Stimulated activated memory B cell treated with anti-CD40 and anti-IgM and Interleukin-4, amounts not matched to agents 10 μg/mL and 1 μg/mL and 100 μg/mL, for 72 hours (primary cell): ENCODE data around the gene EPG5.

Experiments used
- ATAC-seq: fragments of 150-1000 bp; cut with Tn5 transposase; 2 replicates; pipeline ENCODE4 v1.10.0; 2021
- H3K27ac Mint-ChIP-seq: one replicate; pipeline ENCODE4 v1.8.0; 2022; ENCODE audit warnings: mild to moderate bottlenecking, mixed read lengths
- H3K27me3 Mint-ChIP-seq: one replicate; pipeline ENCODE4 v1.8.0; 2022; ENCODE audit warnings: mixed read lengths
- H3K36me3 Mint-ChIP-seq: one replicate; pipeline ENCODE4 v1.8.0; 2022; ENCODE audit warnings: mixed read lengths
- H3K4me1 Mint-ChIP-seq: one replicate; pipeline ENCODE4 v1.8.0; 2022; ENCODE audit warnings: mixed read lengths
- H3K4me3 Mint-ChIP-seq: one replicate; pipeline ENCODE4 v1.8.0; 2022; ENCODE audit warnings: mild to moderate bottlenecking, moderate library complexity, mixed read lengths
- H3K9me3 Mint-ChIP-seq: one replicate; pipeline ENCODE4 v1.8.0; 2022; ENCODE audit warnings: mixed read lengths

EPG5 gene

GRCh38 chr18:45876161-45876560 is 91.0 kb downstream of the EPG5 start:
- no peak overlapping the region for H3K27ac Mint-ChIP-seq
- peaks cover 12% of the 10 kb centered on the region for H3K9me3 Mint-ChIP-seq
- no peak overlapping the region for H3K4me3 Mint-ChIP-seq
- H3K36me3 Mint-ChIP-seq: peaks cover 78% of the 10 kb centered on the region
- H3K27me3 Mint-ChIP-seq: no peaks in the 10 kb centered on the region
- H3K4me1 Mint-ChIP-seq: peaks cover 39% of the 10 kb centered on the region
- ATAC-seq: no peak

- Mint-ChIP-seq H3K4me3 (peak overlapping the region; percentile 41), H3K4me1 (peaks cover 32% of the 10 kb centered on the region), H3K9me3 (peaks cover 12% of the 10 kb centered on the region), H3K36me3 (peaks cover 81% of the 10 kb centered on the region), H3K27me3 (no peaks in the 10 kb centered on the region), H3K27ac (peak overlapping the region; percentile 83)
- peak; percentile 97 for ATAC-seq
These were observed 92.5 kb downstream of the EPG5 start for GRCh38 chr18:45874491-45875184.

GRCh38 chr18:45871431-45872084 is 95.6 kb downstream of the EPG5 start:
- no peak overlapping the region for H3K27ac Mint-ChIP-seq
- peaks cover 12% of the 10 kb centered on the region for H3K9me3 Mint-ChIP-seq
- no peak overlapping the region for H3K4me3 Mint-ChIP-seq
- peaks cover 86% of the 10 kb centered on the region for H3K36me3 Mint-ChIP-seq
- H3K4me1 Mint-ChIP-seq: peaks cover 29% of the 10 kb centered on the region
- no peak for ATAC-seq
- no peaks in the 10 kb centered on the region for H3K27me3 Mint-ChIP-seq

GRCh38 chr18:45870419-45870818 is 96.7 kb downstream of the EPG5 start:
- Mint-ChIP-seq H3K27me3 (no peaks in the 10 kb centered on the region), H3K27ac (no peak overlapping the region)
- ATAC-seq: no peak

GRCh38 chr18:45865466-45865865 is 101.7 kb downstream of the EPG5 start:
- ATAC-seq: no peak
- Mint-ChIP-seq H3K36me3 (peaks cover 87% of the 10 kb centered on the region), H3K4me3 (no peak overlapping the region), H3K27me3 (no peaks in the 10 kb centered on the region), H3K9me3 (no peaks in the 10 kb centered on the region), H3K4me1 (no peaks in the 10 kb centered on the region), H3K27ac (no peak overlapping the region)

More at GRCh38 chr18:45870419-45870818, 96.7 kb downstream of the EPG5 start:
- peaks cover 11% of the 10 kb centered on the region for H3K9me3 Mint-ChIP-seq
- H3K4me1 Mint-ChIP-seq: peaks cover 26% of the 10 kb centered on the region
- H3K36me3 Mint-ChIP-seq: peaks cover 89% of the 10 kb centered on the region
- no peak overlapping the region for H3K4me3 Mint-ChIP-seq

- Mint-ChIP-seq H3K27me3 (no peaks in the 10 kb centered on the region), H3K9me3 (no peaks in the 10 kb centered on the region), H3K27ac (no peak overlapping the region), H3K4me3 (no peak overlapping the region), H3K4me1 (no peaks in the 10 kb centered on the region), H3K36me3 (peaks cover 87% of the 10 kb centered on the region)
- ATAC-seq: no peak
These were observed 103.0 kb downstream of the EPG5 start for GRCh38 chr18:45864081-45864480.

GRCh38 chr18:45863469-45863868 is 103.7 kb downstream of the EPG5 start:
- ATAC-seq: no peak
- H3K27ac Mint-ChIP-seq: no peak overlapping the region
- H3K27me3 Mint-ChIP-seq: no peaks in the 10 kb centered on the region
- H3K4me3 Mint-ChIP-seq: no peak overlapping the region
- no peaks in the 10 kb centered on the region for H3K9me3 Mint-ChIP-seq
- H3K4me1 Mint-ChIP-seq: no peaks in the 10 kb centered on the region
- peaks cover 90% of the 10 kb centered on the region for H3K36me3 Mint-ChIP-seq

- H3K9me3 Mint-ChIP-seq: no peaks in the 10 kb centered on the region
- H3K27me3 Mint-ChIP-seq: no peaks in the 10 kb centered on the region
- H3K27ac Mint-ChIP-seq: no peak overlapping the region
These were observed 105.2 kb downstream of the EPG5 start for GRCh38 chr18:45861926-45862325.

GRCh38 chr18:45860971-45861370 is 106.2 kb downstream of the EPG5 start:
- H3K9me3 Mint-ChIP-seq: no peaks in the 10 kb centered on the region

More at GRCh38 chr18:45861926-45862325, 105.2 kb downstream of the EPG5 start:
- H3K4me3 Mint-ChIP-seq: no peak overlapping the region
- peaks cover 81% of the 10 kb centered on the region for H3K36me3 Mint-ChIP-seq
- no peak for ATAC-seq
- H3K4me1 Mint-ChIP-seq: no peaks in the 10 kb centered on the region

GRCh38 chr18:45860492-45860891 is 106.6 kb downstream of the EPG5 start:
- H3K4me3 Mint-ChIP-seq: no peak overlapping the region
- ATAC-seq: no peak

More at GRCh38 chr18:45860971-45861370, 106.2 kb downstream of the EPG5 start:
- Mint-ChIP-seq H3K4me1 (no peaks in the 10 kb centered on the region), H3K4me3 (no peak overlapping the region), H3K27ac (no peak overlapping the region), H3K27me3 (no peaks in the 10 kb centered on the region), H3K36me3 (peaks cover 81% of the 10 kb centered on the region)
- no peak for ATAC-seq

GRCh38 chr18:45859334-45859733 is 107.8 kb downstream of the EPG5 start:
- Mint-ChIP-seq H3K9me3 (no peaks in the 10 kb centered on the region), H3K36me3 (peaks cover 78% of the 10 kb centered on the region), H3K27ac (no peak overlapping the region)

More at GRCh38 chr18:45860492-45860891, 106.6 kb downstream of the EPG5 start:
- H3K27ac Mint-ChIP-seq: no peak overlapping the region
- no peaks in the 10 kb centered on the region for H3K27me3 Mint-ChIP-seq
- peaks cover 81% of the 10 kb centered on the region for H3K36me3 Mint-ChIP-seq
- H3K9me3 Mint-ChIP-seq: no peaks in the 10 kb centered on the region
- no peaks in the 10 kb centered on the region for H3K4me1 Mint-ChIP-seq

GRCh38 chr18:45856531-45856930 is 110.6 kb downstream of the EPG5 start:
- Mint-ChIP-seq H3K27ac (no peak overlapping the region), H3K4me3 (no peak overlapping the region), H3K36me3 (peaks cover 78% of the 10 kb centered on the region), H3K9me3 (no peaks in the 10 kb centered on the region), H3K27me3 (no peaks in the 10 kb centered on the region), H3K4me1 (no peaks in the 10 kb centered on the region)
- no peak for ATAC-seq

More at GRCh38 chr18:45859334-45859733, 107.8 kb downstream of the EPG5 start:
- Mint-ChIP-seq H3K4me3 (no peak overlapping the region), H3K27me3 (no peaks in the 10 kb centered on the region), H3K4me1 (no peaks in the 10 kb centered on the region)
- ATAC-seq: no peak

GRCh38 chr18:45854036-45854586 is 113.0 kb downstream of the EPG5 start:
- no peak for ATAC-seq
- peaks cover 13% of the 10 kb centered on the region for H3K4me1 Mint-ChIP-seq

GRCh38 chr18:45852631-45853030 is 114.5 kb downstream of the EPG5 start:
- Mint-ChIP-seq H3K9me3 (no peaks in the 10 kb centered on the region), H3K36me3 (peaks cover 64% of the 10 kb centered on the region), H3K27me3 (no peaks in the 10 kb centered on the region), H3K4me3 (no peak overlapping the region), H3K4me1 (peaks cover 16% of the 10 kb centered on the region), H3K27ac (peak overlapping the region; percentile 42)
- no peak for ATAC-seq

More at GRCh38 chr18:45854036-45854586, 113.0 kb downstream of the EPG5 start:
- Mint-ChIP-seq H3K27ac (no peak overlapping the region), H3K4me3 (no peak overlapping the region), H3K36me3 (peaks cover 68% of the 10 kb centered on the region), H3K9me3 (no peaks in the 10 kb centered on the region), H3K27me3 (no peaks in the 10 kb centered on the region)

GRCh38 chr18:45851161-45851925 is 115.8 kb downstream of the EPG5 start:
- peaks cover 26% of the 10 kb centered on the region for H3K4me1 Mint-ChIP-seq
- ATAC-seq: no peak
- peaks cover 59% of the 10 kb centered on the region for H3K36me3 Mint-ChIP-seq

More at GRCh38 chr18:45851161-45851925, 115.8 kb downstream of the EPG5 start:
- H3K9me3 Mint-ChIP-seq: no peaks in the 10 kb centered on the region
- no peak overlapping the region for H3K4me3 Mint-ChIP-seq
- H3K27ac Mint-ChIP-seq: no peak overlapping the region
- H3K27me3 Mint-ChIP-seq: no peaks in the 10 kb centered on the region
